ENCODE results near the gene TOM1.
A peak's percentile ranks its signal among the peaks of the same experiment; 100 is the strongest.

Gene TOM1

DNA sequence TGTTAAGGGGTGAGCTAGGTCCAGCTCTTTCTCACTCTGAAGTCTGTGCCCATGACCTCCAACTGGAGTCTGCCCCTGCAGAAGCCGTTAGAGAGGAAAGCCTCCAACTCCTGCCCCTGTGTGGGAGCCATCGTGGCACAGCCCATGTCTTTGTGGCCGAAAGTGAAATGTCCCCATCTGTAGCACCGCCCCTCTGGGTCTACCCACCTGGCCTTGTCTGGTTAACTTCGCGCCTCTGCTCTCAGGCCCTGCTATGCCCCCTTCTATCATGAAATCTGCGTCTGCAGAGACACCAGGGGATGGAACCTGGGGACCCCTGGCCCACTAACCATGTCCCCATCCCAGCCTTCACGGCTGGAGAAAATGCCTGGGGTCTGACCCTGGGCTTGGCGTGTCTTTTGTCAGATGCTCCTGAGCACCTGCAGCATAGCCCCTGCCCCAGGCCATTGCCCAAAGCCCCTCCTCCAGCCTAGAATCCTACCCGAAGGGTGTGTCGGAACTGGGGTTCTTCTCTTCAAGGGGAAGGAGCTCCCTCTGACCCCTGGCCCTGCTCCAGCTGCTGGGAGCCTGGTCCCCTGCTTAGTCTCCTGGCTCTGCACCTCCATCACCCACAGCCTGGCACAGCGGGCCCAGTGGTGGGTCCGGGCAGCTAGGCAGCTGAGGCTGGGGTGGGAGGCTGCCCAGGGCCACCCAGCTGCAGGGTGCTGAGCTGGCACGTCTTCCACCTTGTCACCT, 45.4 kb downstream of the TOM1 start:
- Histone ChIP-seq H3K9me3 (ENCODE audit: control insufficient read depth, low read length) (no peaks in the 10 kb centered on the region), H3K4me1 (ENCODE audit: control insufficient read depth, insufficient read depth, low read length) (peaks cover 2% of the 10 kb centered on the region), H3K9ac (ENCODE audit: low read length) (no peak overlapping the region), H3K27me3 (ENCODE audit: control insufficient read depth, insufficient read depth, low read length) (no peaks in the 10 kb centered on the region), H3K36me3 (ENCODE audit: control insufficient read depth, insufficient read depth, low read length) (no peaks in the 10 kb centered on the region), H3K4me3 (ENCODE audit: low read length) (no peak overlapping the region)

DNA sequence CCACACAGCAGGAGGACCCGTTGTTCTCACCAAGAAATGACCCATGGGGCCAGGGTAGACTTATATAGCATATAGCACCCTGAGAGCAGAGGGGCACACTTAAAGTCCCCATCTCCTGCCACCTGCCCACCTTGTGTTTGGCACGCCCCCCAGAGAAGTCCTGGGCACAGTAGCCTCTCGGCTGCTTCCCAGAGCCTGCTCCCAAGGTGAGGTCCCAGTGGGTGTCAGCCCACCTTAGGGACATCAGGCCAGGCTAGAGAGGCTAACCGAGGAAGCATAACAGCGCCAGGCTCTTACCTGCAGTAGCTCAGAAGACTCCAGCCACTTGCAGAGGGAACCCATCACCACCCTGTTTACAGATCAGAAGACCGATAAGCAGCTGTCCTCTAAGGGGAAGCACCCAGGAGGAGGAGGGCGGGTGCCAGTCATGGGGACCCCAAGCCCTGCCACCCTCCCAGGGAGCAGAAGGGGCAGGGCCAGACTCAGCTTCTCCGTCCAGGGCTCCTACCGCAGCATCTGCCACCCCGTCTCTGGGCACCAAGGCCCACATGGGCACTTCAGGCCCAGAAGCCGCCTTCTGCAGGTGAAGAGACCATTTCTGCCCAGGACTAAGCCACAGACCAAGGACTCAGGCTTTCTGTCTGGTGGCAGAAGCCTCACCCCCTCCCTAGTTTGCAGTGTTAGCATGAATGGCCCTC, 46.3 kb downstream of the TOM1 start:
- Histone ChIP-seq H3K4me1 (ENCODE audit: control insufficient read depth, insufficient read depth, low read length) (peaks cover 8% of the 10 kb centered on the region), H3K9me3 (ENCODE audit: control insufficient read depth, low read length) (no peaks in the 10 kb centered on the region), H3K9ac (ENCODE audit: low read length) (no peak overlapping the region), H3K4me3 (ENCODE audit: low read length) (no peak overlapping the region), H3K27me3 (ENCODE audit: control insufficient read depth, insufficient read depth, low read length) (peaks cover 1% of the 10 kb centered on the region), H3K36me3 (ENCODE audit: control insufficient read depth, insufficient read depth, low read length) (no peaks in the 10 kb centered on the region)

DNA sequence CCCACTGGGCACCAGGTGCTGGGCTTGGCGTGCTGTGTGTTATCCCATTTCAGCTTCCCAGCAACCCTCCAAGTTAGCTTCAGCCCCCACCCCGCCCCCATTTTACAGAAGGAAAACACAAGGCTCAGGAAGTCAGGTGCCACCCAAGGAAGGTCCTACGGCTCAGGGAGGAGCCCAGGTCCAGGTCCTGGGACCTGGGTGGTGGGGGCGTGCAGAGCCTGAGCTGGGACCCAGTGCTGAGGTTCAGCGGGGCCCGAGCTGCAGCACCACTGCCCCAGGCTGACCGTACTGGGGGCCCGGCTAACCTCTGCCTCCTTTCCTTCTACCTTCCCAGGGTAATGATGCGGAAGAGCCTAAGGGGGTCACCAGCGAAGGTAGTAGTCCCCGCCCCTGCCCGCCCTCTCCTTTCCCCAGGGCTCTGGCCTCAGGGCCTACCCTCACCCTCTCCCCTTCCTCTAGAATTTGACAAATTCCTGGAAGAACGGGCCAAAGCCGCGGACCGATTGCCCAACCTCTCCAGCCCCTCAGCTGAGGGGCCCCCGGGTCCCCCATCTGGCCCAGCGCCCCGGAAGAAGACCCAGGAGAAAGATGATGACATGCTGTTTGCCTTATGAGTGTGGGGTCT, 47.0 kb downstream of the TOM1 start:
- Histone ChIP-seq H3K27me3 (ENCODE audit: control insufficient read depth, insufficient read depth, low read length) (peaks cover 8% of the 10 kb centered on the region), H3K4me3 (ENCODE audit: low read length) (no peak overlapping the region), H3K4me1 (ENCODE audit: control insufficient read depth, insufficient read depth, low read length) (peaks cover 15% of the 10 kb centered on the region), H3K36me3 (ENCODE audit: control insufficient read depth, insufficient read depth, low read length) (no peaks in the 10 kb centered on the region), H3K9ac (ENCODE audit: low read length) (no peak overlapping the region), H3K9me3 (ENCODE audit: control insufficient read depth, low read length) (no peaks in the 10 kb centered on the region)

DNA sequence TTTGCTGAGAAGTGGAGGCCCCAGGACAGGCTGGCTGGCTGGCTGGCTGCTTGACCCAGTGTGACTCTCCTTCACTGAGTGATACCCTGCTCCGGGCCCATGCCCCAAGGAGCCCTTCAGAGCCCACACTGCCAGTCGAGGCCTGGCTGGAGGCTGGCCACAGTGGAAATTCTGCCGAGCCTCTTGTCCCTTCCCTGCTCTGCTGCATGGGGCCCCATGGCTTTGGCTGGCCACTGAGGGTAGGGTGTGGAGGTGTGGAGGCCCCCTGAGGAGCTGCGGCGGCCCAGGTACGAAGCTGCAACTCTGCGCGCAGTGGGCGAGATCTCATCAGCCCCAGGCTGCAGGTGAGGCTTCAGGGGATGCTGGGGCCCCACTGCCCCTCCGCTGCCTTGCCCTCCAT, 47.8 kb downstream of the TOM1 start:
- Histone ChIP-seq H3K9ac (ENCODE audit: low read length) (no peak overlapping the region), H3K4me1 (ENCODE audit: control insufficient read depth, insufficient read depth, low read length) (peaks cover 15% of the 10 kb centered on the region), H3K27me3 (ENCODE audit: control insufficient read depth, insufficient read depth, low read length) (peaks cover 8% of the 10 kb centered on the region), H3K36me3 (ENCODE audit: control insufficient read depth, insufficient read depth, low read length) (no peaks in the 10 kb centered on the region), H3K4me3 (ENCODE audit: low read length) (no peak overlapping the region), H3K9me3 (ENCODE audit: control insufficient read depth, low read length) (no peaks in the 10 kb centered on the region)

DNA sequence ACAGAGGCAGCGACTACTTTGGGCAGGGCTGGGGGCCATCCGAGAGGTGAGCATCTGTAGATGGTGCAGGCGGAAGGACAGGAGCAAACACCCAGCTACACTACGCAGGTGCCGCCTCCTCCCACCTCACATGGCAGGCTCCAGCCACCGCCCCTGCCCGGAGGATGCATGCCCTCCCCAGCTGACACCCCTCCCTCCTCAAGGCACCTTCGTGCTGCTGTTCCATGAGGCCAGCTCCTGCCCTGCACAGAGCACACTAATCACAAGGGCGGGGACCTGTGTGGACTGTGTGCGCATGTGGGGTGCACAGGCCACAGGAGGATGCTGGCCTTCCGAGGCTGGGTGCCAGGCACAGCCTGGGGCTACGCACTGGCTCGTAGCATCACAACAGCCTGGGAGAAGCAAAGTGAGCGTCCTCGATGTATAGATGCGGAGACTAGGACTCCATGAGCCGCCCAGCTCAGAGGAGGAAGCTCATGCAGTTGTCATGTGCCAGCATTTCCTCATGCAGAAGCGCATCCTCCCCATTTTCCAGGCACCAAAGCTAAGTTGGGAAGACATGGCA, 48.4 kb downstream of the TOM1 start:
- Histone ChIP-seq H3K9me3 (ENCODE audit: control insufficient read depth, low read length) (no peaks in the 10 kb centered on the region), H3K9ac (ENCODE audit: low read length) (no peak overlapping the region), H3K27me3 (ENCODE audit: control insufficient read depth, insufficient read depth, low read length) (peaks cover 8% of the 10 kb centered on the region), H3K36me3 (ENCODE audit: control insufficient read depth, insufficient read depth, low read length) (no peaks in the 10 kb centered on the region), H3K4me1 (ENCODE audit: control insufficient read depth, insufficient read depth, low read length) (peaks cover 15% of the 10 kb centered on the region), H3K4me3 (ENCODE audit: low read length) (no peak overlapping the region)

DNA sequence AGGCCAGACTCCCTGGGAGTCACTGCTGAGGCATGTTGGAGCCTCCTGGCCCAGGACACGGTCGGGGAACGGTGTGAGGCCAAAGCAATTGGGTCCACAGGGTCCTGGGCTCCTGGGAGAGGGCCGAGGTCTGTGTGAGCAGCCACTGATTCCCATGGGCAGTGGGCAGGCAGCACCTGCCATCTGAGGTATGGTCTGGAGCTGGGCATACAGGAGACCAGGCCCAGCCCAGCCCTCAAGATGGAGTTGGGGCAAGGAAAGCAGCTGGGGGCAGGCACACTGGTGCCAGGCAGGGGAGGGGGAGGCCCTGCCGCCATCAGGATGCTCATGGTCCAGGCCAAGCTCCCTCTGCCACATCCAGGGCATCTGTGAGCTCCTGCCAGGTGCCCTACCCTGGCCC, 49.0 kb downstream of the TOM1 start:
- H3K4me1 ChIP-seq (ENCODE audit: control insufficient read depth, insufficient read depth, low read length) = peaks cover 15% of the 10 kb centered on the region
- H3K36me3 ChIP-seq (ENCODE audit: control insufficient read depth, insufficient read depth, low read length) = no peaks in the 10 kb centered on the region
- H3K9me3 ChIP-seq (ENCODE audit: control insufficient read depth, low read length) = no peaks in the 10 kb centered on the region
- no peak overlapping the region for H3K9ac ChIP-seq (ENCODE audit: low read length)
- H3K27me3 ChIP-seq (ENCODE audit: control insufficient read depth, insufficient read depth, low read length) = peaks cover 8% of the 10 kb centered on the region
- H3K4me3 ChIP-seq (ENCODE audit: low read length) = no peak overlapping the region

DNA sequence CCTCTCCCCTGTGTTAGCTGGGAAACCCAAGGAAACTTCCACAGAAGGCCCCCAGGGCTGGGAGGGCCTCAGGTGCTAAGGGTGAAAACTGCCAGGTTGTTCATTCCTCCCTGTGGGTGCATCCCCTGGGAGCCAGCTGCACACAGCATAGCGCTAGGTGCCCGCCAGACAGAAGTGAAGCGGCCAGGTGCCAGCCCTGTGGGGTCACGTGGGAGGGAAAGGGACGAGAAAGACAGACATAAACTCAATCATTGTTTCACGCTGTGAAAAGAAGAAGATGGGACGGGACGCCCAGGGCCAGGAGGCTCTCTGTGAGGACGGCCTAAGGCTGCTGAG, 49.6 kb downstream of the TOM1 start:
- Histone ChIP-seq H3K27me3 (ENCODE audit: control insufficient read depth, insufficient read depth, low read length) (peaks cover 8% of the 10 kb centered on the region), H3K36me3 (ENCODE audit: control insufficient read depth, insufficient read depth, low read length) (no peaks in the 10 kb centered on the region), H3K4me1 (ENCODE audit: control insufficient read depth, insufficient read depth, low read length) (peaks cover 15% of the 10 kb centered on the region), H3K9me3 (ENCODE audit: control insufficient read depth, low read length) (no peaks in the 10 kb centered on the region), H3K9ac (ENCODE audit: low read length) (no peak overlapping the region), H3K4me3 (ENCODE audit: low read length) (no peak overlapping the region)

DNA sequence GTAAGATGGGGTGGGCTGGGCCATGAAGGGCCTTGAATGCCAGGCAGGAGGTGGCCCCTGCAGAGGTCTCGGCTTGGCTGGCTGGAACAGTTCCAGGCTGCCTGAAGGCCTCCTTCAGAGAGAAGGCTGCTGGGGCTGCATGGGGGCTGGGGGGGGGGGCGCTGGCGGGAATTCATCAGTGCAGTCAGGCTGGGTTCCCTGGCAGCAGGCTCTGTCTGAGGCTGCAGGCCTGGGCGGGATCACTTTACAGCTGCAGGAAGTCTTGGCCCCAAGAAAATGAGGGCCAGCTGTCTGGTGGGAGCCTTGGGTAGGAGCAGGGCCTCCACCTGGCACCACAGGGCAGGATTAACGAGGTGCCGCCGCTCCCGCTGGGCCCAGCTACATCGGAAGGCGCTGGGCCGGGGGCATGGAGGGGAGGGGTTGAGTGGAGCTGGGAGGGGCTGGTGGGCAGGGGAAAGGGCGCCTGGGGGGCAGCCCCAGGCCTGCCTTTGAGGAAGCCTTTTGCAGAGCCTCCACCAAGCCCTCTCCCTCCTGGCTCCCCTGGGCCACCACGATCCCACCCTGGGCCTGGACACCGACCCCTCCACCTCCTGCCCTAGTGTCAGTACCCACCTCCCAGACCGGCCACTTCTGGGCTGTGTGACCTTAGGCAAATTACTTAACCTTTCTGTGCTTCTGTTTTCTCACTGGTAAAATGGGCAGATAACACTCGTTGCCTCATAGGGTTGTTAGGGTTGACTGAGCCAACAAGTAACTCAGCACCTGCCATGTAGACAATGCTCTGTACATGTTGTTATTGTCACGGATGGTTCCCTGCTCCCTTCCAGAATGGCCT, 50.2 kb downstream of the TOM1 start:
- H3K4me3 ChIP-seq (ENCODE audit: low read length) = no peak overlapping the region
- peaks cover 15% of the 10 kb centered on the region for H3K4me1 ChIP-seq (ENCODE audit: control insufficient read depth, insufficient read depth, low read length)

DNA sequence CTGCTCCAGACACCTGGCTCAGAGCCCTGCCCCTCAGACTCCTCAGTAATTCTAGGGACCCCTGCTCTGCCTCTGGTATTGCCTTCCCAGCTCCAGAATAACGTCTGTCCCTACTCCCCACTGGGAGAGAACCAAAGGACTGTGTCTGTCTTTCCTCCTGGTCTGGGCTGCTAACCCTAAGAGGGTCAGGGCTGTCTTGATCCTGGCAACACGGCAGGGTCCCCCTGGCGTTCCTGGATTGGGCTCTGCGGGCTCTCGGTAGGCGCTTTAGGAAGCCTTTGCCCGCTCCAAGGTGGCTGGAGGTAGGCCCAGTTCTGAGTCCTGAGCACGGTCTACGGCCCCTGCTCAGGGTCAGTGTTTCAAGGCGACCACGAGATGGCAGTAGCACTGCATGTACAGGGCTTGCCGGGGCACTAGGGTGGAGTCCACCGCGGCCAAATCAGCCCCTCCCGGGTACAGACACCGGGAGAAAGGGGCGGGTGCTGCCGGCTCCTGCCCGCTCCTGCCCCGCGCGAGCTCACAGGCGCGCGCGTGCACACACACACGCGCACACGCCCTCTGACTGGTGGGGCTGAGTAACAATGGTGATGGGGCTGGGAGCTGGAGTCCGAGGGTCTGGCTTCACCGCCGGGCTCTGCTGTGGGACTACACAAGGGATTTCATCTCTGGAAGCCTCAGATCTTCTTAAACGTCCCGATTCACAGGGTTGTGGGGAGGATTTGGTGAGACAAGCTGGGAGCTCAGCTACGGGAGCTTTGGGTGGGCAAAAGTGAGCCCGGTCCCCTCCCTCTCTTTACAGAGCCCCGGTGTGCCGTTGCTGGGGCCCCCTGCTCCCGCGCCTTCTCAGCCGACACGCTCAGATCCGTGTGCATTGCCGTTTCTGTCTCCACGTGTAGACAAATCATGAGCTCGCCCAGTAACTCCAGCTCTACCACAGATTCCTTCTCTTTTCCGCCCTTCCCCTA, 51.1 kb downstream of the TOM1 start:
- H3K4me1 ChIP-seq (ENCODE audit: control insufficient read depth, insufficient read depth, low read length) = peaks cover 15% of the 10 kb centered on the region
- H3K9ac ChIP-seq (ENCODE audit: low read length) = peak overlapping the region; percentile 69
- no peaks in the 10 kb centered on the region for H3K36me3 ChIP-seq (ENCODE audit: control insufficient read depth, insufficient read depth, low read length)
- H3K27me3 ChIP-seq (ENCODE audit: control insufficient read depth, insufficient read depth, low read length) = peaks cover 8% of the 10 kb centered on the region
- peak overlapping the region; percentile 33 for H3K4me3 ChIP-seq (ENCODE audit: low read length)
- no peaks in the 10 kb centered on the region for H3K9me3 ChIP-seq (ENCODE audit: control insufficient read depth, low read length)

More for the DNA sequence above, 50.2 kb downstream of the TOM1 start:
- H3K36me3 ChIP-seq (ENCODE audit: control insufficient read depth, insufficient read depth, low read length) = no peaks in the 10 kb centered on the region
- peak overlapping the region; percentile 69 for H3K9ac ChIP-seq (ENCODE audit: low read length)
- H3K27me3 ChIP-seq (ENCODE audit: control insufficient read depth, insufficient read depth, low read length) = peaks cover 8% of the 10 kb centered on the region
- no peaks in the 10 kb centered on the region for H3K9me3 ChIP-seq (ENCODE audit: control insufficient read depth, low read length)

DNA sequence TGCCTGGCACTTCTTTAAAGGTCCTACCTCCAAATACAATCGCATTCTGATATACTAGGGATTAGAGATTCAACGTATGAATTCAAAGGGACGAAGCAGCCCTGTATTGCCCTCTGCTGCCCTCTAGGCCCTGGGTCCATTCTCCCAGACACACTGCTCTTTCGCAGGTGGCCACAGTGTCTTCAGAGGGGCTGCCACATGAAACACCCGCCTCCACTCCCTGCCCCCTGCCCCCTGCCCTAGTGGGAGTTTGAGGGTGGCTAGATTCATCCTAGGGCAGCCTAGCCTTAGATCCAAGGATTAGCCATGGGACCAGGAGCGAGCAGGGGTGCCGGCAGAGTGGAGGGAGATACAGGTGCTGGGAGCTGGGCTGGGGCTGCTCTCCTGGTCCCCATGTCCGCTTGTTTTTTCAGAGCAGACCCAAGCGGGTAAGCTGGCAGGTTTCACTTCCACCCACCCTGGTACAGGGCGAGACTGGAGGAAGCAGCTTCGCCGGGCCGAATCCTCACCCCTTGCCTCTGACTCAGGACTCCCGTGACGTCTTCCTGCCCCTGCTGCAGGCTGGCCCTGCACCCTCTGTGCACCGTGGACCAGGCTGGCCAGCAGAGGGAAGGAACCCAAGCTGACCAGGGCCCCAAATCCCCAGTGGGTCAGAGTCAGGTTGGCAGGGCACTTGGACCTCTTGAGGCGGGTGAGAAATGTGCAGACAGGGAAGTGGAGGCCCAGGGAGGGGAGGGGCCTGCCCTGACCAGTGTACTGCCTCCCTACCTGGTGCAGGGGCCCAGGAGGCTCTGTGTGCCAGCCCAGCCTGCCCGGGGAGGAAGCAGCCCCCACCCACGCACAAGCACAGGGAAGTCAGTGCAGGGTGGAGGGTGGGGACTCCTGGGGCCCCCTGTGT, 52.8 kb downstream of the TOM1 start:
- Histone ChIP-seq H3K9ac (ENCODE audit: low read length) (no peak overlapping the region), H3K4me3 (ENCODE audit: low read length) (no peak overlapping the region), H3K9me3 (ENCODE audit: control insufficient read depth, low read length) (no peaks in the 10 kb centered on the region), H3K36me3 (ENCODE audit: control insufficient read depth, insufficient read depth, low read length) (no peaks in the 10 kb centered on the region), H3K27me3 (ENCODE audit: control insufficient read depth, insufficient read depth, low read length) (peaks cover 8% of the 10 kb centered on the region), H3K4me1 (ENCODE audit: control insufficient read depth, insufficient read depth, low read length) (peaks cover 15% of the 10 kb centered on the region)
